ENCODE measurements around the gene IL12B.
"Not testable (repeated sequence)": the region's sequence is repeated elsewhere in the genome, so short reads cannot be mapped to it uniquely, and the experiment has no call there.

The IL12B gene

DNA sequence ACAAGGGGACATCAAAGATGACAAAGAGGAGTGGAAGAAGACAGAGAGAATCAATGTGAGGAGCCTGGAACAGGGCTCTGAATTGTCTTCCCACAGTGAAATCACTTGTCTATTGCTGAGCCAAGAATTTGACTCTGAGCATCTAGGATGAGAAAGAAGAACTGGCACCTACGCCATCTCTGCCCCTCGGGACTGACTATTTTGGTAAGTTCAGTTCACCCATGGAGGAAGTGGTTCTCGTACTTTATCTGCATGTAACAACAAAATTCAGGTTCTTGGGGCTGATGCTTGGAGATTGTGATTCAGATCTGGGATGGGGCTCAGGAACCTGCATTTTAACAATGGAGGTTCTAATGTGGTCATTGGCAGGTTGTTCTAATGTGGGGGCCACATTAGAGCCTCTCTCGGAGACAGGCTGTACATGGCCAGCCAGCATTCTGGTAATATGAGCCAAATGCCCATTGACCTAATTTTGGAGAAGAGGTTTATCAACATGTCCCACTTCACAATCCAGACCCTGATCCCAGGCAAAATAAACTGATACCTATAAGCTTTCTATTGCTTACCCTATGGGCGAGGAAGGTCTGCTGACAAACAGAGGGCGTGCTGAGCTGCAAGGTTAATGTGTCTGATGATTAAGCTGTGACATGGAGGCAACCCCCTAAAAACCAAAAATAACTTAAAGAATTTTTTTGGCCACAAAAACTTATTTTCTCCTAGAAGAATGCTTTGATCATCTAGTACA, 2.7 kb upstream of the IL12B start:
- DNase-seq (ENCODE audit: low spot score): peak; percentile 29

- peak; percentile 20 for DNase-seq (ENCODE audit: low spot score)
Measured at GRCh38 chr5:159331093-159331973, 1.0 kb upstream of the IL12B start.

- no peak for DNase-seq (ENCODE audit: low spot score)
Measured at GRCh38 chr5:159324986-159325385, 5.3 kb downstream of the IL12B start.

DNA sequence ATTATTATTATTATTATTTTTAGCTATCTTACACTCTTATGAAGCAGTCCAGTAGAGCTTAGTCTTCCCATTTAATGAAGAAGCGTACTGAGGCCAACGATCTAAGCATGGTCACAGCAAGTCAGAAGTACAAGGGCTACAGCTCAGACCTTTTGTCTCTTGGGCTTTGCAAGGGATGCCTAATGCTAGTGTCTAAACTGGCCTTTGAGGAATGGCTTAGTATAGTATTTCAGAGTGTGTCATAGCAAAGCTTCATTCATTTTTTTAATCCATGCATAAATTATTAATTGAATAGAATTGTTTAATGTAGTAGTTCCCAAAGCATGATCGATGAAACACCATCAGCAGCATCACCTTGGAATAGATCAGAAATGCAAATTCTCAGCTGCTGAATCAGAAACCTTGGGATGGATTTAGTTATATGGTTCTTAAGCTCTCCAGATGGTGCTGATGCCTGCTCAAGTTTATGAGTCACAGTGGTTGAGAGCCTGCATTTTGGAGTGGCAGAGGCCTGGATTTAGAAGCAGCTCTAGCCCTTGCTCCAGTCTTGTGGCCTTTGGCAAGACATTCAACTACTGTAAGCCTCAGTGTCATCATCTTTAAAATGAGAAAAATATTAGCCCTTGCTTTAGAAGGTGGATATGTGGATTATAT, 6.1 kb downstream of the IL12B start:
- DNase-seq (ENCODE audit: low spot score): no peak

- DNase-seq (ENCODE audit: low spot score): no peak
Measured at GRCh38 chr5:159322180-159322579, 8.1 kb downstream of the IL12B start.

DNA sequence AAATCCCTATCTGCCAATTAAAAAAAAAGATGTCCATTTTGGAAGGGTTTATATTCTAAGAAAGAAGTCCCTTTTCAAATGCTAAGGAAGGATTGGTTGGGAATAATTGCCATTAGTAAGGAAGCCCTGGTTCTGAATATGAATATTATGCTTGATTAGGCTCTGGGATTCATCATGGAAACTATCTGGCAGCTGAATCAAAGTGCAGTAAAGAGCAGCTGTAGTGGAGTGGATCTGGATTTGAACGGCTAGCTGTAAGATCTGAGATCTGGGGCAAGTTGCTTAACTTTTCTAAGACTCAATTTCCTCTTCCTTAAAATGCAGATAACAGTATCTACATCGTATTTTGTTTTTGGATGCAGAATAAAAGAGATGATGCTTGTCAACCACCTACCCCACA, 10.5 kb downstream of the IL12B start:
- no peak for DNase-seq (ENCODE audit: low spot score)

DNA sequence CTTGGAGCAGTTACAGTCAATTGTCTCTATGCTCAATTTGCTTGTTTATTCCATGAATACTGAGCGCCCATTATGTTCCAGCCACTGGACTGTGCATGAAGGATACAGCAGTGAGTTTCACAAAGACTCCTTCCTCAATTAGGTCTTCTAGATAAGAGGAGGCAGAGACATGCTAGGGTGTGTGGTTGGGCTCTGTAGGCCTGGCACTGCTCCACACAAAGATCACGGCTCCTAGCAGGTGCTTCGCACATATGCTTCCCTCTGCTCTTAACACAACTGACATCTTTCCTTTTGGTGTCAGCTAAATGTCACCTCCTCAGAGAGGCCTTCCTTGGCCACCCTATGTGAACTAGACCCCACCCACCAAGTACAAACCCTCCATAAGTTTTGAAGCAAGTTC, 10.9 kb downstream of the IL12B start:
- peak; percentile 24 for DNase-seq (ENCODE audit: low spot score)

DNA sequence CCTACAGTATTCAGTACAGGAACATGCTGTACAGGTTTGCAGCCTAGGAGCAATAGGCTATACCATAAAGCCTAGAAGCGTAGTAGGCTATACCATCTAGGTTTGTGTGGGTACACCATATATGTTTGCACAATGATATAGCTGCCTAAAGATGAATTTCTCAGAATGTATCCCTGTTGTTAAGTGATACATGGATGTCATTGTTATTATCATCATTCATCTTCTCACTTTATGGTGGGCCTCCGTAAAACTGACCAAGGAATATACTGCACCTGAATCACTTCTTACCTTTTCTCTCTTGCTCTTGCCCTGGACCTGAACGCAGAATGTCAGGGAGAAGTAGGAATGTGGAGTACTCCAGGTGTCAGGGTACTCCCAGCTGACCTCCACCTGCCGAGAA, 11.8 kb downstream of the IL12B start:
- no peak for DNase-seq (ENCODE audit: low spot score)

DNA sequence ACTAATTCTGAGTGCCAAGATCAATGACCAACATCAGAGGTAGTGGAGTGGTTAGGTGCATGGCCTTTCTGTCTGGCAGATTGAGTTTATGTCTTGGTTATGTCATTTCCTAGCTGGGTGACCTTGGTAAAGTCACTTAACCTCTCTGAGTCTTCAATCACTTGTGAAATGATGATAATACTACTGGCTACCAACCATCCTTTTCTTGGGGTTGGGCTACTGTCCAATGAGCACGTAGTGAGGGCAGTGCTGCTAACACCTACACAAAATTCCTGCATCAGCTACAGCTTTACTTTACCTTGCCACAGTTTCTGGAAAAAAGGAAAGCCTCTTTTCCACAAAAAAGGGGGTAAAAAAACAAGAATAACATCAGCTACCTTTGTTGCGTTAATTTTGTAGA, 12.4 kb downstream of the IL12B start:
- no peak for DNase-seq (ENCODE audit: low spot score)

DNA sequence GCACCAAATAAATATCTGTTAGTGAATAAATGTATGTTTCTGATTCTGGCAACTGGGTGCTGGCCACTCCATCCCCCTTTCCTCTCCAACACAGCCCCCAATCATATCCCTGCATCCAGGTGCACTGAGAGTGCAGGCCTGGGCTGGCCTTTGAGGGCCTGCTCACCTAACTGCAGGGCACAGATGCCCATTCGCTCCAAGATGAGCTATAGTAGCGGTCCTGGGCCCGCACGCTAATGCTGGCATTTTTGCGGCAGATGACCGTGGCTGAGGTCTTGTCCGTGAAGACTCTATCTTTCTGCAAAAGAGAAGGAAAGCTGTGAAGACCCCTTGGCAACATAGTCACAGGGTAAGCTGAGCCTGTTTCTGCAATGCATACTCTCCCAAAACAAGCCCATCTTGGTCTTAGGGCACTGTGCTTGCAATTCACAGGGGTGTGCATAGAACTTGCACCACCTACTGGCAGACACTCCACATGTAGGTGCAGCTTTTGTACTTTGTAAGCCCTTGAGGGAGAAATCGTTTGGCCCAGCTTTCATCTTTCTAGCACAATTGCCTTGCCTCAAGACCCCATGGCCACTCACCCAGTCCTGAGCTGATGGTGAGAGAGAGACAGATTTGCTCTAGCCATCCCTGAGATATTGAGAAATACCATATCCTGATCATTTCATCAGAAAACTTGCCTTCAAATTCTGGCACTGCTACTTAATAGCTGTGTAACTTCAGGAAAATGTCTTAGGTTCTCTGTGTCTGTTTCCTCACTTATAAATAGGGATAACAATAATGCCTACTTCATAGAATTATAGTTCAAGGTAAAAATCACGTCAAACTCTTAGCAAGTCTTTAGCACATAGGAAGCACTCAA, 13.5 kb downstream of the IL12B start:
- no peak for DNase-seq (ENCODE audit: low spot score)

DNA sequence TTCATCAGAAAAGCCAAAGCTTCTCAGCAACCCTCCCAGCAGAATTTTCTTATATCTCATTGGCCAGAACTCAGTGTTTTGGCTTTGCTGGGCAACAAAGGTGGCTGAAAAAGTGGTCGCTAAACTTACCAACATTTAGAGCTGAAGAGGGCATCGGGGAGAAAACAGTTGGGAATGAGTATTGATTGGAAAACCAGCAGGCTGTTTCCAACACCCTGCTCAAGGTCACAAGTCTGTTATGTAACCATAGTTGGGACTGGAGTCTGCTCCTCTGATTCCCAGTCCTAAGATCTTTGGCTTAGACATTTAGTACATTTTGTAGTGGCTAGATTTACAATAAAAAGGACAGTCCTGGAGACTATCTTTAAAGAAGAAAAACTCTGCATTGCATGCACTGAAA, 17.1 kb downstream of the IL12B start:
- DNase-seq (ENCODE audit: low spot score): no peak

DNA sequence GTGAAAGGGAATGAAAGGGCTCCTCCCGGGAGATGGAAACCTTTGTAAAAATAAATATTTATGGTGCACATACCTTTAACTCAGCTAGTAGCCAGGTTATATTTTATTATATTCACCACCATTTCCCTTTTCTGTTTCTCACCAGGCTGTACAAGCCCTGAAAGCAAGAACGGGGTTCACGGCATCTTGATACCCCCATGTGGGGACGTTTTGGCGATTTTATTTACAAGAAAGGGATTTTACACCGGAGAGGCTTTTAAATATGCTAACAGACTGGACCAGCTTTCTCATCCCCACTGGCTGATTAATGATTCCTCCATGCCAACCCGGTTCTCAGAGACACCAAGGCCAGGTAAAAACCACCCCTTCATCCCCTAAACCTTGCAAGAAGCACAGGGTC, 19.2 kb downstream of the IL12B start:
- DNase-seq (ENCODE audit: low spot score): no peak

- no peak for DNase-seq (ENCODE audit: low spot score)
Measured at GRCh38 chr5:159310511-159310910, 19.8 kb downstream of the IL12B start.

- DNase-seq (ENCODE audit: low spot score): no peak
Measured at GRCh38 chr5:159309689-159310433, 20.4 kb downstream of the IL12B start.

- DNase-seq (ENCODE audit: low spot score): no peak
Measured at GRCh38 chr5:159304961-159305595, 25.2 kb downstream of the IL12B start.

GRCh38 chr5:159303286-159303685, 27.0 kb downstream of the IL12B start:
- no peak for DNase-seq (ENCODE audit: low spot score)

DNA sequence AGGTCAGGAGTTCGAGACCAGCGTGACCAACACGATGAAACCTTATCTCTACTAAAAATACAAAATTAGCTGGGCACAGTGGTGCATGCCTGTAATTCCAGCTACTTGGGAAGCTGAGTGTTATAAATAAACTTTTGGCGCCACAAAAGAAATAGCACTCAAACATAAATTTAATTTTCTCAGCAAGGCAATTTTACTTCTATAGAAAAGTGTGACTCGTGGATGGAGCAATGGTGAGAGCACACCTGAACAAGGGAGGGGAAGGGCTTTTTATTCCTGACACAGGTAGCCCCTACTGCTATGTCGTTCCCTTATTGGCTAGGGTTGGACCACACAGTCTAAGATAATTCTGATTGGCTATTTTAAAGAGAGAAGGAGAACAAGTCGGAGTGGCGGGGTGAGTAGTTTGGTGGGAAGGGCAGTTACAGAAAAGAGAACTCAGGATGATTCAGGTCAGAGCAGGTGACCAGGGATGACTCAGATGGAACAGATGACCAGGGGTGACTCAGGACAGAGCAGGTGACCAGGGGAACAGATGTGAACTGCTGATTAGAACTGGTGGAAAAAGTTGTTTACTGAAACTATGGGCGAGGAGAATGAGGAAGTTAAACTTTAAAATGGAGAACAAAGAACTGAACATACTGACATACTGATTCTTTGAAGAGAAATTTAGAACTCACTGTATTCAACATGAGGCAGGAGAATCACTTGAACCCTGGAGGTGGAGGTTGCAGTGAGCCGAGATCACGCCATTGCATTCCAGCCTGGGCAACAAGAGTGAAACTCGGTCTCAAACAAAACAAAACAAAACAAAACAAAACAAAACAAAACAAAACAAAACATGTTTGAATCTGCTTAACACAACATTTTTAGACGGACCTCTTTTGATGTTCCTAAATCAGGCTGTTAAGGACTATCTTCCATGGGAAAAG, 28.1 kb downstream of the IL12B start:
- not testable (repeated sequence) for DNase-seq (ENCODE audit: low spot score)

- no peak for DNase-seq (ENCODE audit: low spot score)
Measured at GRCh38 chr5:159301466-159301865, 28.8 kb downstream of the IL12B start.

GRCh38 chr5:159297300-159297699, 33.0 kb downstream of the IL12B start:
- not testable (repeated sequence) for DNase-seq (ENCODE audit: low spot score)
